DOHH2 (cell line): ENCODE data around the gene ADAMTSL5.

ENCODE experiments used
- H3F3A ChIP-seq: fragments of 200-600 bp; sonication (generic), shearing (Covaris generic); 2 replicates; pipeline ENCODE4 v1.6.0; 2016; ENCODE audit warnings: antibody characterized with exemption, mild to moderate bottlenecking; ENCODE audit not compliant: control insufficient read depth, insufficient read depth
- H3K27ac ChIP-seq: fragments of 200-600 bp; sonication (generic); 2 replicates; pipeline ENCODE4 v1.5.1; 2014; ENCODE audit warnings: low read depth, mild to moderate bottlenecking, low read length, moderate library complexity
- H3K27me3 ChIP-seq: fragments of 200-600 bp; sonication (generic); 2 replicates; pipeline ENCODE4 v1.6.1; 2014; ENCODE audit warnings: mild to moderate bottlenecking, low read length, mixed read lengths; ENCODE audit not compliant: control insufficient read depth
- H3K36me3 ChIP-seq: fragments of 200-600 bp; sonication (generic); 2 replicates; pipeline ENCODE4 v1.6.1; 2014; ENCODE audit warnings: mild to moderate bottlenecking, low read length, moderate library complexity, mixed read lengths; ENCODE audit not compliant: control insufficient read depth
- H3K4me1 ChIP-seq: fragments of 200-600 bp; sonication (generic); 2 replicates; pipeline ENCODE4 v1.6.1; 2014; ENCODE audit warnings: mild to moderate bottlenecking, low read length, mixed read lengths; ENCODE audit not compliant: control insufficient read depth
- H3K4me2 ChIP-seq: fragments of 200-600 bp; sonication (generic); 2 replicates; pipeline ENCODE4 v1.6.0; 2014; ENCODE audit warnings: mild to moderate bottlenecking, low read length, moderate library complexity
- H3K4me3 ChIP-seq: fragments of 200-600 bp; sonication (generic); 2 replicates; pipeline ENCODE4 v1.5.1; 2014; ENCODE audit warnings: mild to moderate bottlenecking, low read length, mixed read lengths
- H3K79me2 ChIP-seq: fragments of 200-600 bp; sonication (generic); 2 replicates; pipeline ENCODE4 v1.6.1; 2014; ENCODE audit warnings: mild to moderate bottlenecking, low read length, mixed read lengths; ENCODE audit not compliant: control insufficient read depth
- H3K9me2 ChIP-seq: fragments of 200-600 bp; sonication (generic); replicated peaks from 2 replicates; pipeline ENCODE4 v1.6.1; 2014; ENCODE audit warnings: mild to moderate bottlenecking, low read length, mixed read lengths; ENCODE audit not compliant: control insufficient read depth
- H3K9me3 ChIP-seq: fragments of 200-600 bp; sonication (generic); 2 replicates; pipeline ENCODE4 v1.6.1; 2014; ENCODE audit warnings: antibody characterized with exemption, low read length, mixed read lengths; ENCODE audit not compliant: control insufficient read depth, insufficient read depth
- H4K20me1 ChIP-seq: fragments of 200-600 bp; sonication (generic); 2 replicates; pipeline ENCODE4 v1.6.0; 2014; ENCODE audit warnings: low read depth, mild to moderate bottlenecking, antibody characterized with exemption, low read length, moderate library complexity; ENCODE audit not compliant: control insufficient read depth, insufficient read depth
- EZH2phosphoT487 ChIP-seq: fragments of 200-600 bp; sonication (generic); IDR thresholded peaks from 2 replicates; pipeline ENCODE4 v1.6.1; 2017; ENCODE audit warnings: borderline replicate concordance, mild to moderate bottlenecking, antibody characterized with exemption, low read length, moderate library complexity, mixed read lengths
- TF ChIP-seq, protein P1 (sequence below): fragments of 200-600 bp; sonication (generic); IDR thresholded peaks from one replicate; pipeline ENCODE4 v1.5.1; 2014; ENCODE audit warnings: antibody characterized with exemption, mild to moderate bottlenecking, low read depth, low read length; ENCODE audit not compliant: poor library complexity, severe bottlenecking

Gene ADAMTSL5

DNA sequence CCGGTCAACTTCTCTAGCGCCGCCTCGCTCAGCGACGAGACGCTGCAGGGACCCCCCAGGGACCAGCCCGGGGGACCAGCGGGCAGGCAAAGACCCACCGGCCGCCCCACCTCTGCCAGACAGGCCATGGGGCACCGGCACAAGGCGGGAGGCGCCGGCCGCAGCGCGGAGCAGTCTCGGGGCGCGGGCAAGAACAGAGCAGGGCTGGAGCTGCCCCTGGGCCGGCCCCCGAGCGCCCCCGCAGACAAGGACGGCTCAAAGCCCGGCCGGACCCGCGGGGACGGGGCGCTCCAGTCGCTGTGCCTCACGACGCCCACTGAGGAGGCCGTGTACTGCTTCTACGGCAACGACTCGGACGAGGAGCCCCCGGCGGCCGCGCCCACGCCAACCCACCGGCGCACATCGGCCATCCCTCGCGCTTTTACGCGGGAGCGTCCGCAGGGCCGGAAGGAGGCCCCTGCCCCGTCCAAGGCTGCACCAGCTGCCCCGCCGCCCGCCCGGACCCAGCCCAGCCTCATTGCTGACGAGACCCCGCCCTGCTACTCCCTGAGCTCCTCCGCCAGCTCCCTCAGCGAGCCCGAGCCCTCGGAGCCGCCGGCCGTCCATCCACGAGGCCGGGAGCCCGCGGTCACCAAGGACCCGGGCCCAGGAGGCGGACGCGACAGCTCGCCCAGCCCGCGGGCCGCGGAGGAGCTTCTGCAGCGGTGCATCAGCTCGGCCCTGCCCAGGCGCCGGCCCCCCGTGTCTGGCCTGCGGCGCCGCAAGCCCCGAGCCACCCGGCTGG, 45.1 kb downstream of the ADAMTSL5 start:
- Histone ChIP-seq H3F3A (0 out of 2 replicates have a peak, but pooled peaks cover 4% of the 10 kb centered on the region), H3K27ac (no peak overlapping the region), H3K79me2 (no peaks in the 10 kb centered on the region), H3K4me2 (no peak overlapping the region), H3K4me1 (peaks cover 23% of the 10 kb centered on the region), H3K4me3 (no peak overlapping the region), H3K27me3 (peaks cover 39% of the 10 kb centered on the region), H3K36me3 (no peaks in the 10 kb centered on the region), H4K20me1 (peaks cover 13% of the 10 kb centered on the region; the same call in 1 of the 2 replicates), H3K9me3 (no peaks in the 10 kb centered on the region), H3K9me2 (no peaks in the 10 kb centered on the region)
- TF ChIP-seq EZH2phosphoT487, result no peak
- TF ChIP-seq, protein P1, sequence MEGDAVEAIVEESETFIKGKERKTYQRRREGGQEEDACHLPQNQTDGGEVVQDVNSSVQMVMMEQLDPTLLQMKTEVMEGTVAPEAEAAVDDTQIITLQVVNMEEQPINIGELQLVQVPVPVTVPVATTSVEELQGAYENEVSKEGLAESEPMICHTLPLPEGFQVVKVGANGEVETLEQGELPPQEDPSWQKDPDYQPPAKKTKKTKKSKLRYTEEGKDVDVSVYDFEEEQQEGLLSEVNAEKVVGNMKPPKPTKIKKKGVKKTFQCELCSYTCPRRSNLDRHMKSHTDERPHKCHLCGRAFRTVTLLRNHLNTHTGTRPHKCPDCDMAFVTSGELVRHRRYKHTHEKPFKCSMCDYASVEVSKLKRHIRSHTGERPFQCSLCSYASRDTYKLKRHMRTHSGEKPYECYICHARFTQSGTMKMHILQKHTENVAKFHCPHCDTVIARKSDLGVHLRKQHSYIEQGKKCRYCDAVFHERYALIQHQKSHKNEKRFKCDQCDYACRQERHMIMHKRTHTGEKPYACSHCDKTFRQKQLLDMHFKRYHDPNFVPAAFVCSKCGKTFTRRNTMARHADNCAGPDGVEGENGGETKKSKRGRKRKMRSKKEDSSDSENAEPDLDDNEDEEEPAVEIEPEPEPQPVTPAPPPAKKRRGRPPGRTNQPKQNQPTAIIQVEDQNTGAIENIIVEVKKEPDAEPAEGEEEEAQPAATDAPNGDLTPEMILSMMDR, result no peak

DNA sequence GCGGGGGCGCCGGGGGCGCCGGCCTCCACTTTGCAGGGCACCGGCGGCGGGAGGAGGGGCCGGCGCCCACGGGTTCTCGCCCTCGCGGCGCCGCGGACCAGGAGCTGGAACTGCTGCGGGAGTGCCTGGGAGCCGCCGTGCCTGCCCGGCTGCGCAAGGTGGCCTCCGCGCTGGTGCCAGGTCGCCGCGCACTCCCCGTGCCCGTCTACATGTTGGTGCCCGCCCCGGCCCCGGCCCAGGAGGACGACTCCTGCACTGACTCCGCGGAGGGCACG, 45.7 kb downstream of the ADAMTSL5 start:
- H3K36me3 ChIP-seq, result no peaks in the 10 kb centered on the region
- no peaks in the 10 kb centered on the region for H3K9me2 ChIP-seq
- no peak overlapping the region for H3K4me2 ChIP-seq
- H3K9me3 ChIP-seq, result no peaks in the 10 kb centered on the region
- H3K4me1 ChIP-seq, result peaks cover 23% of the 10 kb centered on the region
- H3K4me3 ChIP-seq, result no peak overlapping the region
- H3K27ac ChIP-seq, result no peak overlapping the region
- H3F3A ChIP-seq, result 0 out of 2 replicates have a peak, but pooled peaks cover 4% of the 10 kb centered on the region
- no peaks in the 10 kb centered on the region for H3K79me2 ChIP-seq
- 0 out of 2 replicates have a peak, but pooled peaks cover 12% of the 10 kb centered on the region for H4K20me1 ChIP-seq
- peaks cover 36% of the 10 kb centered on the region for H3K27me3 ChIP-seq
- TF ChIP-seq, protein P1, result no peak
- no peak for TF ChIP-seq EZH2phosphoT487

DNA sequence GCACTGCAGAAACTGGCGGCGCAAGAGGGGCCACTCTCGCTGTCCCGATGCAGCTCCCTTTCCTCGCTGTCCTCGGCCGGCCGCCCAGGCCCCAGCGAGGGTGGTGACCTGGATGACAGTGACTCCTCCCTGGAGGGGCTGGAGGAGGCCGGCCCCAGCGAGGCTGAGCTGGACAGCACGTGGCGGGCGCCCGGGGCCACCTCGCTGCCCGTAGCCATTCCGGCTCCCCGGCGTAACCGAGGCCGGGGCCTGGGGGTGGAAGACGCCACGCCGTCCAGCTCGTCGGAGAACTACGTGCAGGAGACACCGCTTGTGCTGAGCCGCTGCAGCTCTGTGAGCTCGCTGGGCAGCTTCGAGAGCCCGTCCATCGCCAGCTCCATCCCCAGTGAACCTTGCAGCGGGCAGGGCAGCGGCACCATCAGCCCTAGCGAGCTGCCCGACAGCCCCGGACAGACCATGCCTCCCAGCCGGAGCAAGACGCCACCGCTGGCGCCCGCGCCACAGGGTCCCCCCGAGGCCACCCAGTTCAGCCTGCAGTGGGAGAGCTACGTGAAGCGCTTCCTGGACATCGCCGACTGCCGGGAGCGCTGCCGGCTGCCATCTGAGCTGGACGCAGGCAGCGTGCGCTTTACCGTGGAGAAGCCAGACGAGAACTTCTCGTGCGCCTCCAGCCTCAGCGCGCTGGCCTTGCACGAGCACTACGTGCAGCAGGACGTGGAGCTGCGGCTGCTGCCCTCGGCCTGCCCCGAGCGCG, 46.2 kb downstream of the ADAMTSL5 start:
- Histone ChIP-seq H3K4me1 (peaks cover 18% of the 10 kb centered on the region), H4K20me1 (0 out of 2 replicates have a peak, but pooled peaks cover 8% of the 10 kb centered on the region), H3K9me3 (no peaks in the 10 kb centered on the region), H3K4me2 (no peak overlapping the region), H3K4me3 (no peak overlapping the region), H3F3A (no peaks in the 10 kb centered on the region), H3K79me2 (no peaks in the 10 kb centered on the region), H3K36me3 (no peaks in the 10 kb centered on the region), H3K9me2 (no peaks in the 10 kb centered on the region), H3K27me3 (peaks cover 31% of the 10 kb centered on the region), H3K27ac (no peak overlapping the region)
- no peak for TF ChIP-seq EZH2phosphoT487

DNA sequence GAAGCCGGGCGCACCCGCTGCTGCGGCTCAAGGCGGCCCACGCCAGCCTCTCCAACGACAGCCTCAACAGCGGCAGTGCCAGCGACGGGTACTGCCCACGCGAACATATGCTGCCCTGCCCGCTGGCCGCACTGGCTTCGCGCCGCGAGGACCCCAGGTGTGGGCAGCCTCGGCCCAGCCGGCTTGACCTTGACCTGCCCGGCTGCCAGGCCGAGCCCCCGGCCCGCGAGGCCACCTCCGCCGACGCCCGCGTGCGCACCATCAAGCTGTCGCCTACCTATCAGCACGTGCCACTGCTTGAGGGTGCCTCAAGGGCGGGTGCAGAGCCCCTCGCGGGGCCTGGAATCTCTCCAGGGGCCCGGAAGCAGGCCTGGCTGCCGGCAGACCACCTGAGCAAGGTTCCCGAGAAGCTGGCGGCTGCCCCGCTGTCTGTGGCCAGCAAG, 46.8 kb downstream of the ADAMTSL5 start:
- 0 out of 2 replicates have a peak, but pooled peaks cover 3% of the 10 kb centered on the region for H4K20me1 ChIP-seq
- H3K36me3 ChIP-seq, result no peaks in the 10 kb centered on the region
- peaks cover 25% of the 10 kb centered on the region for H3K27me3 ChIP-seq
- no peaks in the 10 kb centered on the region for H3K79me2 ChIP-seq
- H3K9me2 ChIP-seq, result no peaks in the 10 kb centered on the region
- no peak overlapping the region for H3K4me2 ChIP-seq
- H3K27ac ChIP-seq, result no peak overlapping the region
- no peaks in the 10 kb centered on the region for H3K9me3 ChIP-seq
- peaks cover 12% of the 10 kb centered on the region for H3K4me1 ChIP-seq
- H3K4me3 ChIP-seq, result no peak overlapping the region
- TF ChIP-seq EZH2phosphoT487, result no peak
- TF ChIP-seq, protein P1, result no peak
- no peaks in the 10 kb centered on the region for H3F3A ChIP-seq
